ENCODE measurements around the gene ITGA4.

ITGA4 gene

DNA sequence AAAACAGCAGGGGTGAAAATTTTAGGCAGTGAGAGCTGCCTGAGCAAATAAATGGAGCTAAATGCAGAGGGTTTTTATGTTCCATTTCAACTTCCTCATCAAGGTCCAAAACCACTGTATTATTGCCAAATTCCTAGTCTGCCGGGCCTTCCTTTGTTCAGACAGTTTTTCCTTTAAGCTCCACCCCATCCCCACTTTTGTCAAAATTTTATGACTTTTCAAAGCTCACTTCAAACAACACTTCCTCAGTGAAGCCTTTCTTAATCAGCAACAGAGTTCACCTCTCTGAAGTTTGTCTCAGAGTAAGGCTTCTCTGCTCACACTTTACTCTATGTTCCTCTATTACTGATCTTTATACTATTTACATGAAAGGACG, 118.5 kb downstream of the ITGA4 start:
- no peaks in the 10 kb centered on the region for H3K4me1 ChIP-seq (ENCODE audit: insufficient read depth, low read length)
- no peaks in the 10 kb centered on the region for H3K79me2 ChIP-seq (ENCODE audit: insufficient read depth, low read length)
- H3K27me3 ChIP-seq (ENCODE audit: insufficient read depth, low read length, poor library complexity), result no peaks in the 10 kb centered on the region
- H3K36me3 ChIP-seq (ENCODE audit: insufficient read depth, low read length), result no peaks in the 10 kb centered on the region
- no peak overlapping the region for H3K9ac ChIP-seq (ENCODE audit: low read depth, low read length)
- H4K20me1 ChIP-seq (ENCODE audit: insufficient read depth, low read length), result no peaks in the 10 kb centered on the region
- no peak for DNase-seq
- H2AFZ ChIP-seq (ENCODE audit: low read depth, low read length), result no peak overlapping the region
- H3K9me3 ChIP-seq (ENCODE audit: insufficient read depth, low read length, severe bottlenecking), result no peaks in the 10 kb centered on the region
- ATAC-seq (ENCODE audit: insufficient read depth, low read depth), result no peak
- H3K27ac ChIP-seq (ENCODE audit: low read length), result no peak overlapping the region
- TF ChIP-seq, protein P1, sequence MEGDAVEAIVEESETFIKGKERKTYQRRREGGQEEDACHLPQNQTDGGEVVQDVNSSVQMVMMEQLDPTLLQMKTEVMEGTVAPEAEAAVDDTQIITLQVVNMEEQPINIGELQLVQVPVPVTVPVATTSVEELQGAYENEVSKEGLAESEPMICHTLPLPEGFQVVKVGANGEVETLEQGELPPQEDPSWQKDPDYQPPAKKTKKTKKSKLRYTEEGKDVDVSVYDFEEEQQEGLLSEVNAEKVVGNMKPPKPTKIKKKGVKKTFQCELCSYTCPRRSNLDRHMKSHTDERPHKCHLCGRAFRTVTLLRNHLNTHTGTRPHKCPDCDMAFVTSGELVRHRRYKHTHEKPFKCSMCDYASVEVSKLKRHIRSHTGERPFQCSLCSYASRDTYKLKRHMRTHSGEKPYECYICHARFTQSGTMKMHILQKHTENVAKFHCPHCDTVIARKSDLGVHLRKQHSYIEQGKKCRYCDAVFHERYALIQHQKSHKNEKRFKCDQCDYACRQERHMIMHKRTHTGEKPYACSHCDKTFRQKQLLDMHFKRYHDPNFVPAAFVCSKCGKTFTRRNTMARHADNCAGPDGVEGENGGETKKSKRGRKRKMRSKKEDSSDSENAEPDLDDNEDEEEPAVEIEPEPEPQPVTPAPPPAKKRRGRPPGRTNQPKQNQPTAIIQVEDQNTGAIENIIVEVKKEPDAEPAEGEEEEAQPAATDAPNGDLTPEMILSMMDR (IDR thresholded peaks at IDR 0.05; ENCODE audit: borderline replicate concordance, extremely low read depth, low read length, poor library complexity, severe bottlenecking), result no peak
- no peak for TF ChIP-seq EZH2 (IDR thresholded peaks at IDR 0.05; ENCODE audit: borderline replicate concordance, low read depth, low read length, severe bottlenecking)
- no peak overlapping the region for H3K4me2 ChIP-seq (ENCODE audit: insufficient read depth, low read length)
- H3K4me3 ChIP-seq (ENCODE audit: low read depth in 1 of 2, low read length in 2 of 2), result no peak overlapping the region

DNA sequence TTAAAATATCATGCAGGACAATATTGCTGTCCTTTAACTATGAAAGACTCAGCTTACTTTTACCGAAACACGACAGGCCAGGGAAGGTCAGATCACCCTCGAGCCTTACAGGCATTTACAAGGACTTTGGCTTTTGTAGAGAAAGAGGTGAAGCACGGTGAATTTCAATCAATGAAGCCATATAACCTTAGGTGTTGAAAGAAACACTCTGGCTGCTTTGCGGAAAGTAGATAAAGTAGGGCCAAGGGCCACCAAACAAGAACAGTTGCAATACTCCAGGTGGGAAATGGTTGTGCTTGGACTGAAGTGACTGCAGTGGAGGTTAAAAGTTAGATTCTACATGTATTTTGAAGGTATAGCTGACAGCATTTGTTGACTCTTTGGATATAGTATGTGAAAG, 119.2 kb downstream of the ITGA4 start:
- no peak overlapping the region for H3K4me2 ChIP-seq (ENCODE audit: insufficient read depth, low read length)
- no peak for ATAC-seq (ENCODE audit: insufficient read depth, low read depth)
- no peaks in the 10 kb centered on the region for H3K79me2 ChIP-seq (ENCODE audit: insufficient read depth, low read length)
- H3K4me3 ChIP-seq (ENCODE audit: low read depth in 1 of 2, low read length in 2 of 2), result no peak overlapping the region
- no peaks in the 10 kb centered on the region for H3K27me3 ChIP-seq (ENCODE audit: insufficient read depth, low read length, poor library complexity)
- H3K9me3 ChIP-seq (ENCODE audit: insufficient read depth, low read length, severe bottlenecking), result no peaks in the 10 kb centered on the region
- TF ChIP-seq, protein P1 (IDR thresholded peaks at IDR 0.05; ENCODE audit: borderline replicate concordance, extremely low read depth, low read length, poor library complexity, severe bottlenecking), result no peak
- no peak for TF ChIP-seq EZH2 (IDR thresholded peaks at IDR 0.05; ENCODE audit: borderline replicate concordance, low read depth, low read length, severe bottlenecking)
- no peaks in the 10 kb centered on the region for H3K36me3 ChIP-seq (ENCODE audit: insufficient read depth, low read length)
- no peak overlapping the region for H3K9ac ChIP-seq (ENCODE audit: low read depth, low read length)
- no peak overlapping the region for H2AFZ ChIP-seq (ENCODE audit: low read depth, low read length)
- no peaks in the 10 kb centered on the region for H3K4me1 ChIP-seq (ENCODE audit: insufficient read depth, low read length)
- no peaks in the 10 kb centered on the region for H4K20me1 ChIP-seq (ENCODE audit: insufficient read depth, low read length)
- DNase-seq, result no peak
- no peak overlapping the region for H3K27ac ChIP-seq (ENCODE audit: low read length)

- H4K20me1 ChIP-seq (ENCODE audit: insufficient read depth, low read length), result no peaks in the 10 kb centered on the region
Measured at GRCh38 chr2:181578829-181579228, 121.6 kb downstream of the ITGA4 start.

More at GRCh38 chr2:181578829-181579228, 121.6 kb downstream of the ITGA4 start:
- no peak for DNase-seq
- Histone ChIP-seq H3K4me1 (ENCODE audit: insufficient read depth, low read length) (no peaks in the 10 kb centered on the region), H3K27ac (ENCODE audit: low read length) (no peak overlapping the region), H3K4me3 (ENCODE audit: low read depth in 1 of 2, low read length in 2 of 2) (no peak overlapping the region), H3K27me3 (ENCODE audit: insufficient read depth, low read length, poor library complexity) (no peaks in the 10 kb centered on the region), H3K4me2 (ENCODE audit: insufficient read depth, low read length) (no peak overlapping the region), H3K9ac (ENCODE audit: low read depth, low read length) (no peak overlapping the region), H3K9me3 (ENCODE audit: insufficient read depth, low read length, severe bottlenecking) (no peaks in the 10 kb centered on the region), H3K36me3 (ENCODE audit: insufficient read depth, low read length) (no peaks in the 10 kb centered on the region), H3K79me2 (ENCODE audit: insufficient read depth, low read length) (no peaks in the 10 kb centered on the region), H2AFZ (ENCODE audit: low read depth, low read length) (no peak overlapping the region)
- TF ChIP-seq, protein P1 (IDR thresholded peaks at IDR 0.05; ENCODE audit: borderline replicate concordance, extremely low read depth, low read length, poor library complexity, severe bottlenecking), result no peak
- no peak for TF ChIP-seq EZH2 (IDR thresholded peaks at IDR 0.05; ENCODE audit: borderline replicate concordance, low read depth, low read length, severe bottlenecking)
- ATAC-seq (ENCODE audit: insufficient read depth, low read depth), result no peak

Data from DND-41 (cell line).